Ramos (cell line): ENCODE results near the gene SPATA24.
"Not testable (repeated sequence)": the region's sequence is repeated elsewhere in the genome, so short reads cannot be mapped to it uniquely, and the experiment has no call there.

Source experiments
- in situ Hi-C: fragments of 300-500 bp; cut with MboI; formaldehyde crosslinking; loops from one replicate; pipeline ENCODE4 v1.14.3; 2022; ENCODE audit warnings: low sequenced_read_pairs; ENCODE audit not compliant: unreplicated experiment

Gene SPATA24

GRCh38 chr5:139361835-139362429 is 42.0 kb downstream of the SPATA24 start:
- in situ Hi-C loops = no loop called here

GRCh38 chr5:139360384-139360783 is 43.5 kb downstream of the SPATA24 start:
- in situ Hi-C loops = no loop called here

GRCh38 chr5:139358064-139358463 is 45.8 kb downstream of the SPATA24 start:
- in situ Hi-C loops = no loop called here

- in situ Hi-C loops = not testable (repeated sequence)
These were observed 48.0 kb downstream of the SPATA24 start for GRCh38 chr5:139355900-139356299.

GRCh38 chr5:139354186-139354585 is 49.7 kb downstream of the SPATA24 start:
- in situ Hi-C loops = no loop called here

GRCh38 chr5:139347863-139348262 is 56.0 kb downstream of the SPATA24 start:
- in situ Hi-C loops = not testable (repeated sequence)
